MG63 (cell line): ENCODE results near the gene GLIS2. TPM values are rescaled to one million over a fixed set of nuclear protein-coding genes. Genes with fewer than 3 reads are reported as not detected.

Experiments
- DNase-seq: peaks from one replicate; pipeline ENCODE4 v3.0.0-alpha.2; 2020
- H3K27me3 ChIP-seq: fragments of 250-450 bp; sonication (Bioruptor Pico); 2 replicates; pipeline ENCODE4 v1.5.1; 2020; ENCODE audit warnings: mild to moderate bottlenecking, moderate library complexity
- H3K36me3 ChIP-seq: fragments of 250-450 bp; sonication (Bioruptor Pico); 2 replicates; pipeline ENCODE4 v1.5.1; 2020; ENCODE audit warnings: mild to moderate bottlenecking, moderate library complexity
- H3K4me3 ChIP-seq: fragments of 250-450 bp; sonication (Bioruptor Pico); 2 replicates; pipeline ENCODE4 v1.5.1; 2020; ENCODE audit warnings: mild to moderate bottlenecking, moderate library complexity
- H3K9me3 ChIP-seq: fragments of 250-450 bp; sonication (Bioruptor Pico); 2 replicates; pipeline ENCODE4 v1.5.1; 2020; ENCODE audit warnings: mild to moderate bottlenecking, moderate library complexity
- total RNA-seq: library from RNA; depleted of rRNA; stranded (reverse); fragments of >200 nt; shearing (Covaris generic); gene quantifications from 2 replicates; pipeline ENCODE4 v1.2.3, GENCODE V29; 2014; ENCODE audit warnings: low replicate concordance

Gene GLIS2
- total RNA-seq, 1 experiment from 2014 or later, result 2.1 TPM

- Histone ChIP-seq H3K4me3 (peak within 1 kb of the TSS; percentile 85), H3K9me3 (no peaks in the 10 kb centered on the region), H3K36me3 (peaks cover 33% of the 10 kb centered on the region), H3K27me3 (no peaks in the 10 kb centered on the region)
- DNase-seq, result peak; percentile 98
Measured at GRCh38 chr16:4350787-4351659, 35.2 kb downstream of the GLIS2 start, which contains the start of gene PAM16. PAM16 (minus strand) TSS chr16:4351321; CDS start chr16:4351234, 87 bp downstream.

GRCh38 chr16:4351880-4352279 is 36.0 kb downstream of the GLIS2 start:
- peaks cover 25% of the 10 kb centered on the region for H3K36me3 ChIP-seq
- H3K9me3 ChIP-seq, result no peaks in the 10 kb centered on the region
- DNase-seq, result peak; percentile 36
- H3K4me3 ChIP-seq, result no peak overlapping the region
- no peaks in the 10 kb centered on the region for H3K27me3 ChIP-seq

GRCh38 chr16:4352843-4353242 is 37.0 kb downstream of the GLIS2 start:
- H3K27me3 ChIP-seq, result no peaks in the 10 kb centered on the region
- H3K4me3 ChIP-seq, result no peak overlapping the region
- H3K9me3 ChIP-seq, result no peaks in the 10 kb centered on the region
- no peak for DNase-seq
- peaks cover 15% of the 10 kb centered on the region for H3K36me3 ChIP-seq

GRCh38 chr16:4353675-4354074 is 37.8 kb downstream of the GLIS2 start:
- H3K4me3 ChIP-seq, result no peak overlapping the region
- no peak for DNase-seq
- peaks cover 12% of the 10 kb centered on the region for H3K36me3 ChIP-seq
- no peaks in the 10 kb centered on the region for H3K27me3 ChIP-seq
- no peaks in the 10 kb centered on the region for H3K9me3 ChIP-seq

- no peak for DNase-seq
- Histone ChIP-seq H3K36me3 (peaks cover 3% of the 10 kb centered on the region; the same call in 1 of the 2 replicates), H3K4me3 (no peak overlapping the region), H3K27me3 (no peaks in the 10 kb centered on the region), H3K9me3 (no peaks in the 10 kb centered on the region)
Measured at GRCh38 chr16:4354512-4355409, 38.9 kb downstream of the GLIS2 start.

- Histone ChIP-seq H3K27me3 (no peaks in the 10 kb centered on the region), H3K4me3 (no peak overlapping the region), H3K36me3 (0 out of 2 replicates have a peak, but pooled peaks cover 2% of the 10 kb centered on the region), H3K9me3 (no peaks in the 10 kb centered on the region)
- DNase-seq, result no peak
Measured at GRCh38 chr16:4356820-4357219, 41.0 kb downstream of the GLIS2 start.

- H3K36me3 ChIP-seq, result peaks cover 2% of the 10 kb centered on the region; the same call in 1 of the 2 replicates
- no peak for DNase-seq
- no peaks in the 10 kb centered on the region for H3K9me3 ChIP-seq
- H3K27me3 ChIP-seq, result no peaks in the 10 kb centered on the region
- no peak overlapping the region for H3K4me3 ChIP-seq
Measured at GRCh38 chr16:4358236-4358635, 42.4 kb downstream of the GLIS2 start.

- DNase-seq, result peak; percentile 58
- no peaks in the 10 kb centered on the region for H3K9me3 ChIP-seq
- H3K4me3 ChIP-seq, result no peak overlapping the region
- H3K27me3 ChIP-seq, result no peaks in the 10 kb centered on the region
- H3K36me3 ChIP-seq, result peaks cover 2% of the 10 kb centered on the region
Measured at GRCh38 chr16:4358831-4359561, 43.1 kb downstream of the GLIS2 start.

- no peaks in the 10 kb centered on the region for H3K27me3 ChIP-seq
- no peak for DNase-seq
- H3K4me3 ChIP-seq, result no peak overlapping the region
- peaks cover 2% of the 10 kb centered on the region for H3K36me3 ChIP-seq
- no peaks in the 10 kb centered on the region for H3K9me3 ChIP-seq
Measured at GRCh38 chr16:4359914-4360313, 44.0 kb downstream of the GLIS2 start.

GRCh38 chr16:4360538-4361021 is 44.7 kb downstream of the GLIS2 start:
- no peaks in the 10 kb centered on the region for H3K27me3 ChIP-seq
- peaks cover 2% of the 10 kb centered on the region for H3K36me3 ChIP-seq
- H3K9me3 ChIP-seq, result no peaks in the 10 kb centered on the region
- DNase-seq, result no peak
- no peak overlapping the region for H3K4me3 ChIP-seq

- DNase-seq, result no peak
- H3K36me3 ChIP-seq, result peaks cover 2% of the 10 kb centered on the region
- no peak overlapping the region for H3K4me3 ChIP-seq
- no peaks in the 10 kb centered on the region for H3K27me3 ChIP-seq
- no peaks in the 10 kb centered on the region for H3K9me3 ChIP-seq
Measured at GRCh38 chr16:4361033-4361943, 45.4 kb downstream of the GLIS2 start.

GRCh38 chr16:4361944-4362311 is 46.1 kb downstream of the GLIS2 start:
- Histone ChIP-seq H3K4me3 (no peak overlapping the region), H3K9me3 (no peaks in the 10 kb centered on the region), H3K27me3 (no peaks in the 10 kb centered on the region), H3K36me3 (peaks cover 2% of the 10 kb centered on the region)
- no peak for DNase-seq

- DNase-seq, result no peak
- Histone ChIP-seq H3K4me3 (no peak overlapping the region), H3K9me3 (no peaks in the 10 kb centered on the region), H3K27me3 (no peaks in the 10 kb centered on the region), H3K36me3 (peaks cover 2% of the 10 kb centered on the region)
Measured at GRCh38 chr16:4362476-4363135, 46.7 kb downstream of the GLIS2 start.

- Histone ChIP-seq H3K9me3 (no peaks in the 10 kb centered on the region), H3K36me3 (no peaks in the 10 kb centered on the region; the same call in none of the 2 replicates)
Measured at GRCh38 chr16:4364196-4365013, 48.5 kb downstream of the GLIS2 start.

More at GRCh38 chr16:4364196-4365013, 48.5 kb downstream of the GLIS2 start:
- no peak for DNase-seq
- no peak overlapping the region for H3K4me3 ChIP-seq
- H3K27me3 ChIP-seq, result no peaks in the 10 kb centered on the region
